IPS-NIHi11 (cell line): ENCODE results near the gene CBFA2T2.
"Not testable (repeated sequence)": the region's sequence is repeated elsewhere in the genome, so short reads cannot be mapped to it uniquely, and the experiment has no call there.

Experiments used
- DNase-seq: peaks from one replicate; pipeline ENCODE4 v3.0.0; 2012; ENCODE audit warnings: mixed read lengths, low spot score

The CBFA2T2 gene

GRCh38 chr20:33576432-33577125, 86.7 kb downstream of the CBFA2T2 start:
- DNase-seq: peak; percentile 15

- no peak for DNase-seq
Measured at GRCh38 chr20:33578510-33578909, 88.6 kb downstream of the CBFA2T2 start.

- no peak for DNase-seq
Measured at GRCh38 chr20:33583143-33583542, 93.2 kb downstream of the CBFA2T2 start.

GRCh38 chr20:33584976-33585375, 95.1 kb downstream of the CBFA2T2 start:
- DNase-seq: no peak

GRCh38 chr20:33585413-33585812, 95.5 kb downstream of the CBFA2T2 start:
- DNase-seq: no peak

GRCh38 chr20:33589059-33589458, 99.2 kb downstream of the CBFA2T2 start:
- DNase-seq: no peak

- DNase-seq: not testable (repeated sequence)
Measured at GRCh38 chr20:33591901-33592300, 102.0 kb downstream of the CBFA2T2 start.

- DNase-seq: no peak
Measured at GRCh38 chr20:33594743-33595142, 104.8 kb downstream of the CBFA2T2 start.

- DNase-seq: peak; percentile 16
Measured at GRCh38 chr20:33600414-33600813, 110.5 kb downstream of the CBFA2T2 start.

- DNase-seq: no peak
Measured at GRCh38 chr20:33600981-33601380, 111.1 kb downstream of the CBFA2T2 start.

- no peak for DNase-seq
Measured at GRCh38 chr20:33601861-33602260, 112.0 kb downstream of the CBFA2T2 start.

- no peak for DNase-seq
Measured at GRCh38 chr20:33602826-33603590, 113.1 kb downstream of the CBFA2T2 start.

- no peak for DNase-seq
Measured at GRCh38 chr20:33604084-33604990, 114.4 kb downstream of the CBFA2T2 start.

- no peak for DNase-seq
Measured at GRCh38 chr20:33604991-33605370, 115.1 kb downstream of the CBFA2T2 start.

- no peak for DNase-seq
Measured at GRCh38 chr20:33606118-33606771, 116.3 kb downstream of the CBFA2T2 start.

- no peak for DNase-seq
Measured at GRCh38 chr20:33609504-33609903, 119.6 kb downstream of the CBFA2T2 start.

- no peak for DNase-seq
Measured at GRCh38 chr20:33611106-33611505, 121.2 kb downstream of the CBFA2T2 start.

- no peak for DNase-seq
Measured at GRCh38 chr20:33612001-33612400, 122.1 kb downstream of the CBFA2T2 start.

GRCh38 chr20:33621717-33622400, 132.0 kb downstream of the CBFA2T2 start:
- DNase-seq: no peak

GRCh38 chr20:33622705-33623365, 132.9 kb downstream of the CBFA2T2 start:
- no peak for DNase-seq

GRCh38 chr20:33624399-33624798, 134.5 kb downstream of the CBFA2T2 start:
- no peak for DNase-seq
